Activated CD4-positive, alpha-beta memory T cell treated with anti-CD3 and anti-CD28 coated beads for 36 hours (primary cell): ENCODE results near the gene SPPL2C. TPM values are rescaled to one million over a fixed set of nuclear protein-coding genes. Genes with fewer than 3 reads are reported as not detected.
A peak's percentile ranks its signal among the peaks of the same experiment; 100 is the strongest.
"Not testable (repeated sequence)": the region's sequence is repeated elsewhere in the genome, so short reads cannot be mapped to it uniquely, and the experiment has no call there.

Experiments used
- CTCF ChIA-PET: fragments of 350-600 bp; sonication (Branson Sonifier 250); formaldehyde crosslinking; loops from one replicate; lab custom pipeline; 2021; ENCODE audit warnings: antibody characterized with exemption, inconsistent platforms; lab: Charles Lee
- POLR2A ChIA-PET: fragments of 350-600 bp; sonication (Branson Sonifier 250); formaldehyde crosslinking; loops from one replicate; lab custom pipeline; 2021; ENCODE audit warnings: antibody characterized with exemption; lab: Charles Lee
- DNase-seq: peaks from one replicate; pipeline ENCODE4 v3.0.0-alpha.2; 2020
- H3K27ac Mint-ChIP-seq: one replicate; pipeline ENCODE4 v1.8.0; 2021; ENCODE audit warnings: mixed read lengths
- H3K27me3 Mint-ChIP-seq: one replicate; pipeline ENCODE4 v1.8.0; 2021; ENCODE audit warnings: mixed read lengths
- H3K36me3 Mint-ChIP-seq: one replicate; pipeline ENCODE4 v1.8.0; 2021; ENCODE audit warnings: mixed read lengths
- H3K4me1 Mint-ChIP-seq: one replicate; pipeline ENCODE4 v1.8.0; 2021; ENCODE audit warnings: low read depth, mixed read lengths
- H3K4me3 Mint-ChIP-seq: one replicate; pipeline ENCODE4 v1.8.0; 2021; ENCODE audit warnings: mild to moderate bottlenecking, mixed read lengths
- H3K9me3 Mint-ChIP-seq: one replicate; pipeline ENCODE4 v1.8.0; 2021; ENCODE audit warnings: mixed read lengths
- intact Hi-C: fragments of 100-400 bp; cut with micrococcal nuclease; formaldehyde crosslinking; loops from one replicate; pipeline ENCODE4 v1.15.1; 2023
- total RNA-seq, 2 experiments: library from RNA; stranded (reverse); gene quantifications; one replicate each; pipeline ENCODE4 v1.2.3, GENCODE V29; 2021

SPPL2C gene
- total RNA-seq, 2 experiments from 2014 or later: not detected

DNA sequence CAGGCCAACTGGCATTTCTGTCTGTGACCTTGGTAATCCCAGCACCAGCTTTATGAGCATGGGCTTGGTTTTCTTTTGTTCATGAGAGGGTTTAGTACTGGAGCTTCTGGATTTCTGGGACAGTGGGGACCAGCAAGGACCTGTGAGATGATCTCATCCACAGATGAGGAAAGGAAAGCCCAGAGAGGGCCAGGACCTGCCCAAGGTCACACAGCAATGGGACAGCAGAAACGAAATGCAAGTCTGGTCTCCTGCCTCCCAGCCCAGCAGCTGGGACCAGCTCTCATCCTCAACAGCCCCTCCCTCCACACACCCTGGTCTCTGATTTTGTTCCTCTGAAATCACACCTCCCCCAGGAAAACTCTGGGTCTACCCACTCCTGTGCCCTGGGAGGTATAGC lies 7.2 kb downstream of the SPPL2C start:
- peaks cover 15% of the 10 kb centered on the region for H3K27me3 Mint-ChIP-seq
- no peaks in the 10 kb centered on the region for H3K9me3 Mint-ChIP-seq
- H3K4me1 Mint-ChIP-seq: no peaks in the 10 kb centered on the region
- H3K27ac Mint-ChIP-seq: no peak overlapping the region
- DNase-seq: no peak
- no peaks in the 10 kb centered on the region for H3K36me3 Mint-ChIP-seq
- H3K4me3 Mint-ChIP-seq: no peak overlapping the region
- ChIA-PET CTCF (interaction anchor here (0.6 to 2.3 kb wide), 24 partner anchors 10 to 217 kb away, joined by 3 to 19 read pairs (median 4); partner anchors contain the start of gene MAPT), POLR2A (no interaction called here)
- intact Hi-C loops: no loop called here

DNA sequence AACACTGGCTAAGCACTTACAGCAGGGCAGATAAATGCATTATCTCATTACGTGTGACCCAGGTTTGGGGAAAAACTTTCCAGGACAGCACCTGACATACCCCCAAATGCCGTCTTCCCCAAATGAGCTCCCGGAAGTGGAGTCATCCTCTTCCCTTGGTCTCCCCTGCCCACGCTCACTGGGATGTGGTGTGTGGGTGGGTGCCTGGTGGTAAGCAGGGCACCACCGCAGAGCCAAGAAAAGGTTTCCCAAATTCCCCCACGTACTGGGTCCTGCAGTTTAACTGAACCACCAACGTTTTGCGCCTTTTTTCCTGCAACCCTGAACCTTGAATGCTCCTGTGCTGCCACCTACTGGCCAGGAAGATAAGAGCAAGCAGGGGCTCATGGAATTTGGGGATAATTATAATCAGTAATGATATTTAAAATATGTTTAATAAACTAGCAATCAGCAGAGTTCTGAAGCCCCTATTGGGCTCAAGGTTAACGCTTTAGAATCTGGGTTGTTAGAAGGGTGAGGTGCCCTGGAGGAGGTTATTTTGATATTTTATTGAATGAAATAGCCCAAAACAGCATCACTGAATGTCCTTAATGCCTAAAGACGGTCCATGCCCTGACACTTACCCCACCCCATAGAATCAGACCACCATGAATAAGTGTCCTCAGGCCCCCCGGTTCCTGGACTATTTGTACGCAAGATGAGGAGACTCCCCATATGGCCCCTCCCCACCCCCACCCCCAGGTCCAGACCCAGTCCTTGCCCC lies 8.0 kb downstream of the SPPL2C start:
- Mint-ChIP-seq H3K27me3 (peaks cover 18% of the 10 kb centered on the region), H3K4me1 (no peaks in the 10 kb centered on the region), H3K27ac (no peak overlapping the region), H3K9me3 (no peaks in the 10 kb centered on the region), H3K4me3 (no peak overlapping the region), H3K36me3 (no peaks in the 10 kb centered on the region)
- ChIA-PET POLR2A (no interaction called here), CTCF (interaction anchor here (0.5 to 2.3 kb wide), 24 partner anchors 9 to 218 kb away, joined by 3 to 19 read pairs (median 4); partner anchors contain the start of gene MAPT)
- intact Hi-C loops: no loop called here
- peak; percentile 65 for DNase-seq

GRCh38 chr17:45854209-45854608 lies 9.5 kb downstream of the SPPL2C start:
- no peaks in the 10 kb centered on the region for H3K36me3 Mint-ChIP-seq
- peaks cover 22% of the 10 kb centered on the region for H3K27me3 Mint-ChIP-seq
- no peak overlapping the region for H3K27ac Mint-ChIP-seq
- H3K4me3 Mint-ChIP-seq: no peak overlapping the region
- intact Hi-C loops: no loop called here
- ChIA-PET POLR2A (no interaction called here), CTCF (no interaction called here)
- H3K9me3 Mint-ChIP-seq: no peaks in the 10 kb centered on the region
- no peak for DNase-seq
- no peaks in the 10 kb centered on the region for H3K4me1 Mint-ChIP-seq

DNA sequence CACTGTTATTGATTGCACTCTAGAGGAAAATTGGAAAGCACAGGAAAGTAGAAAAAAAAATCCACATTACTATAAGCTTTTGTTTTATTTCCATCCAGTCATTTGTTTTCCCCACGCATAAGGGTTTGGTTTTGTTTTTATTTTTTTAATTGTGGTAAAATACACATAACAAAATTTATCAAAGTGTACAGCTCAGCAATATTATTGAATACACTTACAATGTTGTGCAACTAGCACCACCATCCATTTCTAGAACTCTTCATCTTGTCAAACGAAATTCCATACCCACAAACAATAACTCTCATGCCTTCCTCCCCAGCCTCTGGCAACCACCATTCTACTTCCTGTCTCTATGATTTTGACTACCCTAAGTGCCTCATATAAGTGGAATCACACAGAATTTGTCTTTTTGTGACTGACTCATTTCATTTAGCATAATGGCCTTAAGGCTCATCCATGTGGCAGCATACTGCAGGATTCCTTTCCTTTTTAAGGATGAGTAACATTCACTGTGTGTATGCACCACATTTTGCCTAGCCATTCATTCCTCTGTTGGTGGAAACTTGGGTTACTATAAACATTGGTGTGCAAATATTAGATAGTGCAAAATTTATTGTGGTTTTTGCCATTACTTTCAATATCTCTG lies 11.1 kb downstream of the SPPL2C start:
- intact Hi-C loops: no loop called here
- no peaks in the 10 kb centered on the region for H3K9me3 Mint-ChIP-seq
- CTCF ChIA-PET: interaction anchor here (0.7 to 1.1 kb wide), 2 partner anchors 189 to 216 kb away, joined by 3 to 4 read pairs; no protein-coding TSS in a partner anchor
- no peaks in the 10 kb centered on the region for H3K36me3 Mint-ChIP-seq
- H3K4me1 Mint-ChIP-seq: no peaks in the 10 kb centered on the region
- H3K27ac Mint-ChIP-seq: no peak overlapping the region
- H3K4me3 Mint-ChIP-seq: no peak overlapping the region
- DNase-seq: no peak
- POLR2A ChIA-PET: no interaction called here
- peaks cover 24% of the 10 kb centered on the region for H3K27me3 Mint-ChIP-seq

DNA sequence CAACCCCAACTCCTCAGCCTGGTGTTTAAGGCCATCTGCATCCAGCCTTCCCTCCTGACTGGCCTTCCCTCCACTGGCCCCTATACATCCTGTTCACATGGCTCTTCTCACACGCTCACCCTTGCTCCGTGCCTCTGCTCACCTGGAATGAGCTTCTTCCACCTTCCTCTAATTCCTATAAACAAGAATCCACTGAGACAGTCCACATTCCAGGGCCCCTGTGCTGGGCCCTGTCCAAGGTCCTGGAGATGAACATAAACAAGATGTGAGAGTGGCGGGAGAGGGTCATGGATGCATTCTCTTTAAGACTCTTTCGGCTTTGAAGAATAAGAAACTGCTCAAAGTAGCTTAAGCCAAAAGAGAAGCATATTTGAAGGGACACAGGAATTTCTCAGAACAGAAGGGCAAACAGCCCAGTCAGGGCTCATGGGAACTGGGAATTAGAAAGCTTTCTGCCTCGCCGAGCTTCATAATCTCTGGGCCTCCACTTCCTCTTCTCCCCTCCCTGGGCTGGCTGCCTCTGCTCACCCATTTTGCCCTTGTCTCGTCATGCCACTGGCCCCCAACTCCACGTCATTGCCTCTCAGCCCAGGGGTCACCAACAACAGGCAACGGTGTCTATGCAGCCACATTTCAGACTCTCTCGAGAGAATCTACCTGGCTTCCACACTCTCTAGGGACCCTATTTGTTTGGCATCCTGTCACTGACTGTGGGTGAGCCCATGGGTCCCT lies 13.5 kb downstream of the SPPL2C start:
- H3K9me3 Mint-ChIP-seq: no peaks in the 10 kb centered on the region
- intact Hi-C loops: no loop called here
- H3K4me1 Mint-ChIP-seq: no peaks in the 10 kb centered on the region
- DNase-seq: no peak
- H3K36me3 Mint-ChIP-seq: no peaks in the 10 kb centered on the region
- no peak overlapping the region for H3K27ac Mint-ChIP-seq
- ChIA-PET POLR2A (no interaction called here), CTCF (interaction anchor here (0.6 kb wide), 1 partner anchor 89 kb away, joined by 4 read pairs; no protein-coding TSS in a partner anchor)
- H3K27me3 Mint-ChIP-seq: peaks cover 30% of the 10 kb centered on the region
- H3K4me3 Mint-ChIP-seq: no peak overlapping the region

DNA sequence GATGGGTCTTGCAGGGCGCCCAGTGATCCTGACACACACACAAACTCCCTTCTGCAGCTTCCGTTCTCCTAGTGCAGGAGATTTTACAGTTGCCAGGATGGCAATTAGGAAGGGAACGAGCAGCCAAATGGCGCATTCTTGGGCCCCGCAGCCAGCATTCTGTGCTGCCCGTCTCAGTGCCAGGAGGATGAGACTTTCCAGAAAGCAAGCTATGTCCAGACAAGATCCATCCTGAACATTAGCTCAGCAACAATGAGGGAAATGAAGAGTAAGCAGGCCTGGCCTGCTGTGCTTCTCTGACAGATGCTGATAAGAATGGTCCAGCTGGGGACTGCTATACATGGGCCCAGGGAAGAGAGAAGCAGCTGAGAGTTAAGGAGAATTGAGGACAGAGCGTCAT lies 16.5 kb downstream of the SPPL2C start:
- no peaks in the 10 kb centered on the region for H3K9me3 Mint-ChIP-seq
- H3K36me3 Mint-ChIP-seq: no peaks in the 10 kb centered on the region
- no peak overlapping the region for H3K27ac Mint-ChIP-seq
- ChIA-PET CTCF (interaction anchor here (0.7 to 2.2 kb wide), 3 partner anchors 9 to 1244 kb away, joined by 3 to 8 read pairs (median 5); no protein-coding TSS in a partner anchor), POLR2A (no interaction called here)
- H3K27me3 Mint-ChIP-seq: peaks cover 41% of the 10 kb centered on the region
- H3K4me3 Mint-ChIP-seq: no peak overlapping the region
- DNase-seq: no peak
- peaks cover 4% of the 10 kb centered on the region for H3K4me1 Mint-ChIP-seq
- intact Hi-C loops: no loop called here

DNA sequence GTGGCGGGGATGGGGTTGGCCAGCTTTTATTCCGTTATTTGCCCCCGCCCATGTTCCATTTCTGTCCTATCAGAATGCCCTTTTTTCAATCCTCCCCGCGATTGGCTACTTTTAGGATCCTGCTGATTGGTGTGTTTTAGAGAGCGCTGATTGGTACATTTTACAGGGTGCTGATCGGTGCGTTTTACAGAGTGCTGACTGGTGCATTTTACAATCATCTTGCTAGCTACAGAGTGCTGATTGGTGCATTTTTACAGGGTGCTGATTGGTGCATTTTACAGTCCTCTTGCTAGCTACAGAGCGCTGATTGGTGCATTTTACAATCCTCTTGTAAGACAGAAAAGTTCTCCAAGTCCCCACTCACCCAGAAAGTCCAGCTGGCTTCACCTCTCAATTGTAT lies 17.4 kb downstream of the SPPL2C start:
- DNase-seq, intact Hi-C loops, H3K4me1 Mint-ChIP-seq, H3K27ac Mint-ChIP-seq, H3K9me3 Mint-ChIP-seq, H3K36me3 Mint-ChIP-seq, POLR2A ChIA-PET, H3K4me3 Mint-ChIP-seq: not testable (repeated sequence)
- CTCF ChIA-PET: interaction anchor here (2.2 kb wide), 1 partner anchor 10 kb away, joined by 8 read pairs; no protein-coding TSS in a partner anchor
- peaks cover 39% of the 10 kb centered on the region for H3K27me3 Mint-ChIP-seq

- intact Hi-C loops: no loop called here
- peaks cover 7% of the 10 kb centered on the region for H3K4me1 Mint-ChIP-seq
- no peak for DNase-seq
- POLR2A ChIA-PET: no interaction called here
- no peak overlapping the region for H3K27ac Mint-ChIP-seq
- CTCF ChIA-PET: interaction anchor here (1.4 to 1.5 kb wide), 2 partner anchors 12 to 31 kb away, joined by 5 read pairs; partner anchors contain the start of gene MAPT
- H3K4me3 Mint-ChIP-seq: no peak overlapping the region
- no peaks in the 10 kb centered on the region for H3K9me3 Mint-ChIP-seq
- no peaks in the 10 kb centered on the region for H3K36me3 Mint-ChIP-seq
- H3K27me3 Mint-ChIP-seq: peaks cover 32% of the 10 kb centered on the region
Measured at GRCh38 chr17:45863857-45864654, 19.4 kb downstream of the SPPL2C start.

GRCh38 chr17:45867171-45867570 lies 22.5 kb downstream of the SPPL2C start:
- CTCF ChIA-PET: interaction anchor here (1.3 to 1.5 kb wide), 2 partner anchors 15 to 82 kb away, joined by 3 to 4 read pairs; no protein-coding TSS in a partner anchor

DNA sequence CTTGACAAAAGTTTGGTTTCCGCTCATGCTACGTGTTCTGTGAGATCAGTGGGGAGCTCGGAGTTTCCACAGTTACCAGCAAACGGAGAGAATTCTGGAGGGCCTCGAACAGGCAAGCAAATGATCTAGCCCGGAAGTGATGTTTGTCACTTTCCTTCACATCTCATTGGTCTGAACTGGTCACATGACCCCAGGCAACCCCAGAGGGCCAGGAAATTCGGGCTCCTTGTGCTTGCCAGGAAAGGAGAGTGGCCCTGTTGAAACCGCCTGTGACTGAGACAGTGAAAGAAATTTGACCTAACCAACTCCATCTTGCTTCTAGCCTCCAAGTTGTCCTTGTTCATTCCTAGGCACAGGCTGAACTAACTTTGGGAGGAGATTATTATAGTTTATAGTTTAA lies 23.0 kb downstream of the SPPL2C start:
- Mint-ChIP-seq H3K4me3 (no peak overlapping the region), H3K4me1 (peaks cover 7% of the 10 kb centered on the region), H3K27ac (no peak overlapping the region), H3K27me3 (peaks cover 21% of the 10 kb centered on the region), H3K9me3 (no peaks in the 10 kb centered on the region), H3K36me3 (no peaks in the 10 kb centered on the region)
- no peak for DNase-seq
- POLR2A ChIA-PET: no interaction called here
- intact Hi-C loops: no loop called here
- CTCF ChIA-PET: interaction anchor here (1.3 to 1.5 kb wide), 2 partner anchors 16 to 81 kb away, joined by 3 to 4 read pairs; no protein-coding TSS in a partner anchor

More at GRCh38 chr17:45867171-45867570, 22.5 kb downstream of the SPPL2C start:
- DNase-seq: no peak
- intact Hi-C loops: no loop called here
- POLR2A ChIA-PET: no interaction called here
- Mint-ChIP-seq H3K9me3 (no peaks in the 10 kb centered on the region), H3K4me3 (no peak overlapping the region), H3K4me1 (peaks cover 7% of the 10 kb centered on the region), H3K27me3 (peaks cover 21% of the 10 kb centered on the region), H3K27ac (no peak overlapping the region), H3K36me3 (no peaks in the 10 kb centered on the region)

GRCh38 chr17:45868276-45868675 lies 23.6 kb downstream of the SPPL2C start:
- Mint-ChIP-seq H3K27ac (no peak overlapping the region), H3K9me3 (no peaks in the 10 kb centered on the region), H3K36me3 (no peaks in the 10 kb centered on the region), H3K27me3 (peaks cover 17% of the 10 kb centered on the region), H3K4me1 (peaks cover 10% of the 10 kb centered on the region), H3K4me3 (no peak overlapping the region)
- ChIA-PET POLR2A (no interaction called here), CTCF (interaction anchor here (1.5 kb wide), 1 partner anchor 16 kb away, joined by 3 read pairs; no protein-coding TSS in a partner anchor)
- intact Hi-C loops: no loop called here
- DNase-seq: no peak
